Activated CD8-positive, alpha-beta memory T cell treated with anti-CD3 and anti-CD28 coated beads, Interleukin-2, amount 50 U/mL, for 24 hours (primary cell): ENCODE data around the gene LAPTM5.

Experiments
- DNase-seq: peaks from one replicate; pipeline ENCODE4 v3.0.0-alpha.2; 2020; ENCODE audit errors: extremely low read depth

Gene LAPTM5

GRCh38 chr1:30787266-30787665 is 29.7 kb upstream of the LAPTM5 start:
- no peak for DNase-seq

GRCh38 chr1:30786264-30786991 is 28.9 kb upstream of the LAPTM5 start:
- no peak for DNase-seq

GRCh38 chr1:30785714-30786113 is 28.1 kb upstream of the LAPTM5 start:
- no peak for DNase-seq

- DNase-seq: no peak
Observed at GRCh38 chr1:30785181-30785580, 27.6 kb upstream of the LAPTM5 start.

- no peak for DNase-seq
Observed at GRCh38 chr1:30783256-30783915, 25.8 kb upstream of the LAPTM5 start.

- DNase-seq: peak; percentile 23
Observed at GRCh38 chr1:30782361-30783255, 25.0 kb upstream of the LAPTM5 start.

- DNase-seq: no peak
Observed at GRCh38 chr1:30781906-30782305, 24.3 kb upstream of the LAPTM5 start.

GRCh38 chr1:30780409-30780808 is 22.8 kb upstream of the LAPTM5 start:
- no peak for DNase-seq

- DNase-seq: peak; percentile 86
Observed at GRCh38 chr1:30779294-30780071, 21.9 kb upstream of the LAPTM5 start.

- DNase-seq: no peak
Observed at GRCh38 chr1:30778979-30779293, 21.4 kb upstream of the LAPTM5 start.

- no peak for DNase-seq
Observed at GRCh38 chr1:30778154-30778978, 20.8 kb upstream of the LAPTM5 start.

GRCh38 chr1:30777904-30778153 is 20.3 kb upstream of the LAPTM5 start:
- no peak for DNase-seq

GRCh38 chr1:30777060-30777903 is 19.7 kb upstream of the LAPTM5 start:
- no peak for DNase-seq

GRCh38 chr1:30776097-30777059 is 18.8 kb upstream of the LAPTM5 start:
- no peak for DNase-seq

GRCh38 chr1:30775433-30775975 is 17.9 kb upstream of the LAPTM5 start:
- no peak for DNase-seq

- no peak for DNase-seq
Observed at GRCh38 chr1:30774550-30775432, 17.2 kb upstream of the LAPTM5 start.

GRCh38 chr1:30773722-30774358 is 16.3 kb upstream of the LAPTM5 start:
- no peak for DNase-seq
